Activated CD4-positive, alpha-beta T cell treated with anti-CD3 and anti-CD28 coated beads, Interleukin-2, amount 50 U/mL, for 16 hours (primary cell): Measurements from ENCODE around the gene ARHGEF10L.

ENCODE experiments used
- DNase-seq: peaks from one replicate; pipeline ENCODE4 v3.0.0-alpha.2; 2020

The ARHGEF10L gene

DNA sequence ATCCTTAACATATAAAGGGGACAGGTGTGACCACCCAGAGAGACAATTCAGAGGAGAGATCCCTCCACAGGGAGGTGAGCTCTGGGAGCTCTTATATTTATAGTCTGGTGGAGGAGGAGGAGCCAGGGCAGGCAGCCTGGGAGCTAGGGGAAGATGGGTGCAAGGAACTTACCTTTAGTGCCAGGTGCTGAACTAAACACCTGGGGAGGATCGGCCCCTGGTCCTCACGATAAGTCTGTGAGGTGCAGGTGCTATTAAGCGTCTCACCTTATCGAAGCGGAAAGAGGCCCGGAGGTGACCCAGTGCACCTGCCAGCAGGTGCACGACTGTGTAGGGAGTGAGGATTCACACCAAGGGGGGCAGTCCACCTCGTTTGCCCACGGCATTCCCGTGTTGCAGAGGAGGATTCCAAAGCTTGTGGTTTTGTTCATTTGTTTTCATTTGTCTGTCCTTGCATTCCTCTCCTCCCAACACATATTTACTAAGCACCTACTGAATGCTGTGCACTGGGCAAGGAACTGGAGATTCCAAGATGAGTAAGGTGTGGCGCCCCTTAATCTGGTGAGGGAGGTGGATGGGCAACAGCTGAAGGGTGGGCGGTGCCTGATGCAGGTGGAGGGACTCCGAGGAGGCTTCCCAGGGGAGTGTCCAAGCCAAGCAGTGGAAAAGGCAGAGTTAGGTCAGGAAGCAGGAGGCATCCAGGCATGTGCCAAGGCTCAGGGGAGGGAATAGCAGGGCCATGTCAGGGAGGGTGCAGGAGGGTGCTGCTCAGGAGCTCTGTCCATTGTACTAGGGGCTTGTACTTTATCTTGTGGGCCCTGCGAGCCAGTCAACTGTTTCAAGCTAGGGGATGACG lies 11.5 kb downstream of the ARHGEF10L start:
- DNase-seq = no peak

DNA sequence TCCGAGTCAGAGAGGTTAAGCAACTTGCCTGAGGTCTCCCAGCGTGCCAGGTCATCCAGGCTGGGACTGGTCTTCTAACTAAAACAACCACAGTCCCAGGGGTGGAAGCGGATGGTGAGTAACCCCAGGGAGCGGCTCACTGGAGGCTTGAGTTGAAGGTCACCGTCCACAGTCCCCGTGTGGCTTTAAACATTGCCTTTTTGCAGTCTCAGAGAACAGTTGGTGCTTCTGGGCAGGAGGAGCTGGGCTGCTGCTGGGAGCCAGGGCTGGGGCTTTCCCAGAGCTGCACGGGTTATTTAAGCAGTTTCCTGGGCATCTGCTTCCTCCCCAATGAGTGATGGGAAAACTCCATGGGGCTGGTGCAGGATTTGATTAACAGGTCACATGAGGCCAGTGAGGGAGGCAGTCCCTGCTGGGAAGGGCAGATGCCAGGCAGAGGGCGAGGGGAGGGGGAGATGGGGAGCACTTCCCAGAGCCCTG lies 12.3 kb downstream of the ARHGEF10L start:
- DNase-seq = no peak

DNA sequence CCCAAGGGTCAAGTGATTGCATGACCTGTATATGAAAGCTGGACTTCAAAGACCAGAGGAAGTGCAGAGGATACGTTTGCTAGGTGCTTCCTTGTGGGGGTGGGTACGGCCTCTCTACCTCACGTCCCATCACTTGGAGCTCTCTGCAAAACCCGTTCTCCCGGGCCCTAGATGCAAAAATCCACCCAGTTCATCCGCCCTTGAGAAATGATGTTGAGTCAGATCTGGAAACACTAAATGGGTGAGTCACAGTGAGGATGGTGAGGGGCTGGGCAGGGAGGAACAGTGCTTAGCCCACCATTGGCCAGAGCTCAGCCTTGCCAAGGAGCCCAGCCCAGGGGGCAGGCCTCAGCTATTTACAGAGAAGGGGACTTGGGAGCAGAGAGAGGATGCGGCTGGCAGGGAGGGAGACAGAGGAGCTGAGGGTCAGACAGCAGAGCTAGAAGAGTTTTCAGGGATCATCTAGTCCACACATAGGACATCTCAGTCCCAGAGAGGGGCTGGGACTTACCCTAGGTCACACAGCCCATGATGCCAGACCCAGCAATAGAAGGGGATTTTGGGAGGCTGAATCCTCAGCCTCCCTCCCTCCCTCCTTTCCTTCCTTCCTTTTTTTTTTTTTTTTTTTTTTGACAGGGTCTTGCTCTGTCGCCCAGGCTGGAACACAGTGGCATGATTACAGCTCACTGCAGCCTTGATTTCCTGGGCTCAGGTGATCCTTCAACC lies 14.6 kb downstream of the ARHGEF10L start:
- DNase-seq = no peak

DNA sequence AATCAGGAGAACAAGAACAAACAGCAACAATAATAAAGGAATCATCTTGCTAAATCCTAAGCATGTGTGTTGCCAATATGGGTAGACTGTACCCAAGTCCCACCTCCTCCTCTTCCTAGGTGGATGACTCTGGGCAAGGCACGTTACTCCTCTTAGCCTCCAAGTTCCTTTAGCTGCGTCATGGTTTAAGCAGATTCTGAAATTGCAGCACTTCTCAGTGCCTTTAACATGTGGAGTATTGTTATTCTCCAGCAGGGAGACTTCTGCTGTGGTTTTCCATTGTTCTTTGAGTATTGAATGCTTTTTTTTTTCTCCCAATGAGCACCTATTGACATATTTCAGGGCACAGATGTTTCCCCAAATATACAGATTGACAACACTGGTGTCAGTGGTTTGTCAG lies 15.5 kb downstream of the ARHGEF10L start:
- DNase-seq = no peak

DNA sequence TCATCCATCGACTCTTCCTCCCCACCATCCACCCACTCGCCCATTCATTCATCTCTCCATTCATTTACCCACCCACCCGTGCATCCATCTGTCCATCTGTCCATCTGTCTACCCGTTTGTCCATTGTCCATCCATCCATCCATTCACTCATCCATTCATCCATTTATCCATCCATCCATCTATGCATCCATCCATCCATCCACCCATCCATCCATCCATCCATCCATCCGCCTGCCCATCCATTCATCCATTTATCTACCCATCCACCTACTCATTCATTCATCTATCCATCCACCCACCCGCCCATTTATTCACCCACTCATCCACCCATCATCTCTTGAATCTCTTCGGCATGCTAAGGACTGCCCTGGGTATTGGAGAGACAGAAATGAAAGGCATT lies 18.5 kb downstream of the ARHGEF10L start:
- DNase-seq = no peak

DNA sequence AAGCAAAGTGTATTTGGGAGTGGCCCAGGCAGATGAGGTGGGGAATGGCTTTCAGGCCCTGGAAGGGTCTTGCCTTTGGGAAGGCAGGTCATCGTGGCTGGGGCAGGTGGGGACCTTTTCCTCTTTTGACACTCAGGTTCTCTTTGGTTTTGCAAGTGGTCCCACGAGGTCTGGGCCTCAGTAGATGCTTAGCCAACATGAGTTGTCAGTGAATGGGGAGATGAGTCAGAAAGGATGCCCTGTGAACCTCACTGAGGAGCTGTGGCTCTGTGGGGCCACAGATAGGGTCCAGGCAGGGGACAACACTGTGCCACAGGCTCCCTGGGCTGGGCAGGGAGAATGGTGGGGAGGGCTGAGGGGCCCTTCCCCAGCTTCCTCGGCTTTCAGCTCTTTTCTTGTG lies 19.0 kb downstream of the ARHGEF10L start:
- no peak for DNase-seq

DNA sequence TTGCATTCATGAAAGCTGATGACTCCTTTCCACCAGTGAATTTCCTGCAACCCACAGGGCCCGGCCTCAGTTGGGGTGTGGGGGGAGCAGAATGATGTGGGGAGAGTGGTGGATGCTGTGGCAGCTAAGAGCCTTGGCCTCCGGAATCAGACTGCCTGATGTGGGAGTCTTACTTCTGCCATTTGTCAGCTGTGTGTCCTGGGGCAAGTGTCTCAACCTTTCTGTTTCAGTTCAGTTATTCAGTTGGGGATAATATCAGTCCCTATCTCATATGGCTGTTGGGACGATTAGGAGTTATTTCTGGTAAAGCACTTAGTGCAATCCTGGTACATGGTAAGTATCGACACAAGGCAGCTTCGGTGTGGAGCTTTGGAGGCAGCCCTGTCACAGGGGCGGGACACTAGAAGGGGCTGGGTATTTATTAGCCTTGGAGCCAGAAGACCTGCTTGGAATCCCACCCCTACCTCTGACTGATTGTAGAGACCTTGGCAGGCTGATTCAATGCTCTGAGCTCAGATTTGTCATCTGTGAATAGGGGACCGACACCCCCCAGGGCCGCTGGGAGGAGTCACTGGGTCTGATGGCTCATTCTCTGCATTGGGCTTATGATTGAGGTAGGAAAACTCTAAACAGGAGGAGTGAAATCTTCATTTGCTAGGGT lies 19.6 kb downstream of the ARHGEF10L start:
- no peak for DNase-seq

DNA sequence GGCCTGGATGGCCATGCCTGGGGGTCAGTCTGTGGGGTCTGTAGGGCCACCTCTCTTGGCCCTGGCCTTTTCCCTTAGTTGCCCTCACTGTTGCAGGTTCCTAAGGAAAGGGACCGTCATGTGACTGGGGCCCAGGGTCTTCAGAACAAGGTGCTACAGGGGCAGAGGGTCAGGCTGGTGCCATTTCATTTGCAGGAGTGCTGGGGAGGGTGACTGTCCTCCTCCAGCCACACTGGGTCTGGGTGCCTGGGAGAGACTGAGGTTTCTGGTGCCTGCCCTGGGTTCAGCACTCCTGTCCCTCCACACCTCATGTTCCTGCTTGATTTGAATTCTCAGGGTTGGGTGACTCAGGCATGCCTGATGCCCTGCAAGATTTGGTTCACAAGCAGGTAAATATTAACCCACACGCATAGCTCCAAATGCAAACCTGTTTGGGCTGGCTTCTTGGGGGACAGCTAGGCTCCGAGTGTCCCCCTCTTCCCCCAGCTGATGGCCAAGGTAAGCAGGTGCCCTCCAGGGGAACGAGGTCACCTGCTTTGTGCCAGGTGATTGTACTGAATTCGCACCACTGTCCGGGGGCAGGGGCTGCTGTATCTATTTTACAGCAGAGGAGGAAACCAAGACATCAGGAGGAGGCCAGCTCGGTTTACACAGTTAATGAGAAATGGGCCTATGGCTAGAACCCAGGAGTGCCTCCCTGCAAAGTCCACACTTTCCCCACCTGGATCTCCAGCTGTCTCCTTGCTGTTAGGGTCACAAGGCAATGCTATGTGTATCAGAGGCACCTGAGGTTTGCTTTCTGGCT lies 20.3 kb downstream of the ARHGEF10L start:
- no peak for DNase-seq

DNA sequence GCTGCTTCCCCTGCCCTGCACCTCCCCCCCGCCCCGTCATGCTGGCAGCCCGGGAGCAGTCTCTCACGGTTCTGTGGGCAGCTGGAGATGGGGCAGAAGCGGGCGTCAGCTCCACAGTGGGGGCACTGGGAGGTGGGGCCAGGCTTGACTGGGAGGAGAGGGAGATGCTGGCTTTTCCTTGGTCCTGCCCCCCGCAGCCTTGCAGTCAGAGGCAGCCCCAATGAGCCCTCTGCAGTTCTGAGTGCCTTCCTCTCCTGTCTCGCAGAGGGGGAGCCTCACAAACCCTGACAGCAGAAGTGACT lies 21.7 kb downstream of the ARHGEF10L start:
- DNase-seq = no peak

DNA sequence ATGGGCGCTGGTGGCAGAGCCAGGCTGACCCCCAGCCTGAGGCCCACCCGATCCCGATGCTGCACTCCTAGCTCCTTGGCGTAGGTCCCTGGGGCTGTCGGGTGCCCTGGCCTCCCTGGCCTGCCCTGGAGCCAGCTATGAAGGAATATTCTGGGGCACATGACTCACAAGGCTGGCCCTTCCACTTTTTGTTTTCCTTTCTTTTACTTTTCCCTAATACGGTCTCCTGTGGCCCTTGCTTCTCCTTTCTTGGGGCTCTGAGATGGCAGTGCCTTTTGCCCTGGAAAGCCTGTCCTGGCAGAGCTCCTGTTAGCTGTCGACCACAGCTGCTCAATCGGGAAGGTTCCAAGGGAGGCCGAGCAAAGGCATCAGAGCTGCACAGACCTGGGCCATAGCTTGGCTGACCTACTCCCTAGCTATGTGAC lies 22.1 kb downstream of the ARHGEF10L start:
- DNase-seq = no peak

DNA sequence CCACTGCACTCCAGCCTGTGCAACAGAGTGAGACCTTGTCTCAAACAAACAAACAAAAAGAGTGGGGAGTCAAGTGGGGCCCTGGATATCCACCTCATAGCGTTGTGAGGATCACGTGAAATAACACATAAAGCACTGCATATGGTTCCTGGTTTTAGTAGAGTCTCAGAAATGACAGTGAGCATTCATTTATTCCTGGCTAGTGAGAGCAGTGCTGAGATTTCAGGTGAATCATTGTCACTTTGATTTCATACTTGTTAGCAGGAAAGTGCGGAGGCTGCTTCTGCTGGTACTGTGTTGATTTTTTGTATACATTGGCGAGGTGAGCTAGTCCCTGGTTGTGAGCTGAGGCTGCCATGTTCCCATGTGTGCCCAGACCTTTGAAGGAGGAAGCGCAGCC lies 22.9 kb downstream of the ARHGEF10L start:
- DNase-seq = no peak

DNA sequence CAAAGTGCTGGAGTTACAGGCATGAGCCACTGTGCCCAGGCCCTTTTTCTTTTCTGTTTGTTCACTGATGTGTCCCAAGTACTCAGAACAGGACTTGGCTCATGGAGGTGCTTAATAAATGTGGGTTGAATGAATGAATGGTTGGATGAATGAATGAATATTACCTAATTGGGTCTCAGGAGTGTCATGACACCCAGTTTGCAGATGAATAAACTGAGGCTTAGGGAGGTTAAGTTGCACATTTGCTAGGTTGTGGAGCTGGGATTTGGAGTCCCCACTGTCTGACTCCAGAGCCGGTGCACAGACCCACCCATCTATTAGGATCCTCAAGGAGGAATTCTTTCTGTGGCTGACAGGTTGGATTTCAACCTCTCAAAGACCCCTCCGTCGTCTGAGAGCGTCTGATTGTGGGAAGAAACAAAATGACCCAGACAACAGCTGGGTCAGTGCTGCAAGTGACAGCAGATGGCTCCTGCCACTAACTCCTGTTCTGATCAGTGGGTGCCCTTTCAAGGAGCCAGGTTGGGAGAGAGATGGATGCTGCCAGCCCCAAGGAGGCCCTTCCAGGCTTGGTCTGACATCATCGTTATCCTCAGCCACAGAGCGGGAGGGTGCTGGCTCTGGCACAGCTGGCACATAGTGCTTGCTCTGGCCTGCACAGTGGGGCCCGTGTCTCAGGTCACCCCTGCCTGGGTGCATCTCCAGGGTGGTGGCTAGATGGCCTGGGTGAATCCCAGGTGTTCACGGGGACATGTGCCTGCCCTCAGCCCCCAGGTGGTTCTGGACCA lies 24.2 kb downstream of the ARHGEF10L start:
- no peak for DNase-seq

DNA sequence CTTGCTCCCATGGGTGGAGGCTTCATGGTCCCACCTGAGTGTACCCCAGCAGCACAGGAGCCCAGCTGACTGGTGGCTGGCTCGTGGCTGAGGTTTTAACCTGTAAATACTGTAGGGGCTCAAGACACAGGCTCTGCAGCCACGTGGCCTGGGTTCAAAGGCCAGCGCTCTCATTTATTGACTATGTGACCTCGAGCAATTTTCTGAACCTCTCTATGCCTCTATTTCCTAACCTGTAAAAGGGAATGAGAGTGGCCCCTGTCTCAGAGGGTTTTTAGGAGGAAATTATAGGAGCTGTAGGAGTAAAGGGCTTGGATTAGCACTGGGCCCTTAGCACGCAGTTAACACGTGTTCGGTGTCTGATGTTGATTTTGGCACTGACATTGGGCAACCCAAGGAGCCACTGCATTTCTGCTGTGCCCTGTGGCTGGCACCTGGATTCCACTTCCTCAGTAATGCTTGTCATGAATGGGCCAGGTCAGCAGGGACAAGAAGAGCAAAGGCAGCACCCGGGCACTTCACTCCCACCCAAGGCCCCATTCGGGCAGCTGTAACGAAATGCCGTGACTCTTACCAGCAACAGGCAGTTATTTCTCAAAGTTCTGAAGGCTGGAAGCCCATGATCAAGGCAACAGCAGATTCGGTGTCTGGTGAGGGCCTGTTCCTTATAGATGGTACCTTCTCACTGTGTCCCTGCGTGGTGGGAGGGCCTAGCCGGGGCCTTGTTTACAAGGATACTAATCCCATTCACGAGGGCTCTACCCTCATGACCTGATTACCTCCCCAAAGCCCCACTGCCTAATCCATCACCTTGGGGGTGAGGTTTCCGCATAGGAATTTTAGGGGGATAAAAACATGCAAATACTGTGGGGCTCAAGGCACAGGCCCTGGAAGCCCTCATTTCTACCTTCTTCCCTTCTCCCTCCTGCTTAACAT lies 25.2 kb downstream of the ARHGEF10L start:
- DNase-seq = no peak

DNA sequence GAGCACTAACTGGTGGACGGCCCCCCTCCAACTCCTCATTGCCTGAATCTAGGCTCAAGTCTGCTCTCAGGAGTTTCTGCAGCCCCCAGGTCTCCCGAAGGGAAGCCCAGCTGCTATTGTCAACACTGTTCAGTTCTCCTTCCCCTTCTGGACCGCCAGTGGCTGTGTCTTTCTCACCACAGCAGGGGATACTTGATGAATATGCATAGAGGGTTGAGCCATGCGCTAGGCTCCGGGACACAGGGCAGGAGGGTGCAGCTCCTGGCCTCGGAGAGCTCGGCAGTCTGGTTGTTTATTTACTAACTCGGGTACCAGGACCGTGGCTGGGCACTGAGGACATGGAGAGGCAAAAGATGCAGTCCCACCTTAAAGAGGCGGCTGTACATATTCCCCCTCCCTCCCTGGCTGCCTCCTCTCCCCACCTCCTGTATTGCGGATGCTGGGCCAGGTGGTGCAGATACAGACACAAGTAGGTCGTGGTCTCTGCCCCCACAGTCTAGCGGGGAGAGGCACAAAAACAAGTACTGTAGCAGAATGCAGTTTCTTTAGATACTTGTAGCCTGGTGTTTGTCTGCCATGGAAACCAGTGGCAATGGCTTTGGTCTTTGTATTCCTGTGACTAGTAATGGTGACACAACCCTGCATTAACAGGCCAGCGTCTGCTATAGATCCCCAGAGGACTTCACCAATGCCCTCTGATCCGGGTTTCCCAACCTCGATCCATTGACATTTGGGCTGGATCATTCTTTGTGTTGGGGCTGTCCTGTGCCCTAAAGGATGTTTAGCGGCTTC lies 26.2 kb downstream of the ARHGEF10L start:
- DNase-seq = no peak

DNA sequence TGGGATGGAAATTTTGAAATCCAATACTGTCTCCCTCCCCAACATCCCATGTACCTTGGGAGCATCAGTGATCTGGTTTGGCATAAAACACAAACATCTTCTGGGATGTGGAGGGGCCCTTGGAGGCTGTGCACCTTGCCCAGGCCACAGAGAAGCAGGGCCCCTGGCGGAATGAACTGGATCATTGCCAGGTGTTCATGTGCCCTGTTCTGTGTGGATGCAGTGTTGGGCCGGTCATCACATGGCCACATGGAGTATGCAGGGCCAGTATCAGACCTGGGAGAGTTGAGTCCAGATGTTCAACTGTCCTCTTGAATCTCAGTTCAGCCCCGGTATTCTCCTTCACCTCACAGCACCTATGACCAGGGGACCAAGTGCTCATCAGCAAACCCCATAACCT lies 26.9 kb downstream of the ARHGEF10L start:
- DNase-seq = no peak

DNA sequence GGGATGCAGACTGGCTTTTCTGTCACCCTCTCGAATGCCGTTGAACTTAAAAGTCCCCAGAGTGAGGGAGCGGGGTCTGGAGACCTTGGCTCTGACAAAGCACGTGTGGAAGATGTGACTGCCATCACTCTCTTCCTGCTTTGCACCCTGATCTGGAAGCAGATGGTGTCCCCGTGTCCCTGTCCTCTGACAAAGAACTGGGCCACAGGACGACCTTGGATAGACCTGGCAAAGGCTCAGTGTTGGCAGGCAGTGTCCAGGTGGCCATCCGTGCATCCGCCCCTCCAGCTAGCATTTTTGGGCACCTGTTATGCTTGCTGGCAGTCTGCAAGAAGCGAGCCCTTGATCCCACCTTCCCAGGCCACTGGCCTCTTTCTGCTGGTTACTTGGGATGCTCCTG lies 27.4 kb downstream of the ARHGEF10L start:
- DNase-seq = no peak

DNA sequence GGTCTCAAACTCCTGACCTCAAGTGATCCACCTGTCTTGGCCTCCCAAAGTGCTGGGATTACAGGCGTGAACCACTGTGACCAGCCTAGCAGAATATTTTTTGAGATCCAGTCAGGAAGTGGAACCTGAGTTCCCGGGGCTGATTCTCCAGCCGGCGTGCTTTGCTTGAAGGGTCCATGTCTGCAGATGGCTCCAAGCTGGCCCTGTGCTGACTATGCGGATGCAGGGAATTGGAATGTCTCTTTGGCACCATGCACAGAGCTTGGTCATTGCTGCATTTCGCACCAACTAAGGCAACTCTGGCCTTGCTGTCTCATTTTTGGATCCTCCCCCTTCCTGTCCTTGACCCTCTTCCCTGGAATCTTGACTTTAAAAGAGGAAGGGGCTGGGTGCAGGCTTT lies 28.1 kb downstream of the ARHGEF10L start:
- no peak for DNase-seq

DNA sequence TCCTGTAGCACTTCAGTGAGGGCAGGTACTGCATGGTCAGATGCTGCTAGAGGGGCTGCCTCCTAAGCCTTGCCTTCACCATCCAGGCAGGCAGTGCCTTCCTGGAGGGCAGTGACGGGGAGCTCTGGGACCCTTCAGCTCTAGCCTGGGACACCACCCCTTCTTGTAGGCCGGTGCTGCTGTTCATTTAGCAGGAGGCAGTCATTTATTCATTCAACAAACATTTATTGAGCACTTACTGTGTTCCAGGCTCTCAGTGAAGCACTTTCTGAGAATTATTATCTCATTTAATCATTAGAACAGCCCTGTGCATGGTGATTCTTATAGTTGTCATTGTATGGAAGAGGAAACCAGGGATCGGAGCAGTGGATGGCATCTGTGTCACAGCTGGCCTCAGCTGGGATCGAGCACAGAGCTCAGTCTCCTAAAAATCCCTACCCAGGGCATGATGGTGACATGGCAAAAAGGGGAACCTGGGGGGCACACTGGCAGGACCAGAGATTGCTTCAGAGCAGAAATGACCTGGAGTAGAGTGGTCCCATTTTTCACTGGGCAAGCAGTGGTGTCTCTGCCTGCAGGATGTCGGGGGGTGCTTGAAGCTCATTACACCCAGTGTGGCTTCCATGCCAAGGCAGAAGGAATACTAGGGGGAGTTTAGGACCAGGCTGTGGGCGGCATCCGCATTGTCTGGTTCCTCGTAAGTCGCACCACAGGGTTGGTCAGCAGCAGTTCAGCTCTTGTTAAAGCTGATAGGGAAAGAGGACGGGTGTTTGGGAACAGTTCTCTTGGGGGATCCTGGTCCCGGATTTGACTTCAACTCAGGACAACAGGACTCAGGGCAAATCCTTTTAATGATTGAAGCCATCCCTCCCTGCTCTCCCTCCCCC lies 28.8 kb downstream of the ARHGEF10L start:
- DNase-seq = no peak
